ENCODE data around the gene RAB6B. TPM values are rescaled to one million over a fixed set of nuclear protein-coding genes. Genes with fewer than 3 reads are reported as not detected.

RAB6B gene
- total RNA-seq, result 1 to 10 TPM; 2.2 to 3.0 TPM
- polyA plus RNA-seq (2013, experiment 1 of 2), result 20.7 TPM
- 16.9 TPM for polyA plus RNA-seq (2013, experiment 2 of 2)
- long read RNA-seq, experiment 1, result 0 reads
- long read RNA-seq, experiment 2, result 0 reads
- long read RNA-seq, experiment 3, full-length matches to known transcripts, result 1 of 3 reads
- long read RNA-seq, experiment 3, partial matches to known transcripts, result 0 of 3 reads
- long read RNA-seq, experiment 3, other reads (novel, unspliced or antisense), result 2 of 3 reads
- long read RNA-seq, experiment 4, partial matches to known transcripts, result 0 of 1 reads
- long read RNA-seq, experiment 4, other reads (novel, unspliced or antisense), result 1 of 1 reads

- peaks cover 85% of the 10 kb centered on the region for H3K27me3 Mint-ChIP-seq (ENCODE audit: insufficient read depth)
- Histone ChIP-seq H3K27me3 (ENCODE audit: control insufficient read depth, insufficient read depth, low read length, poor library complexity, severe bottlenecking) (peaks cover 69% of the 10 kb centered on the region), H3K4me1 (ENCODE audit: control insufficient read depth, insufficient read depth, low read length) (no peaks in the 10 kb centered on the region), H3K9ac (ENCODE audit: extremely low read depth, low read length, poor library complexity, severe bottlenecking) (no peak within 1 kb of the TSS), H3K36me3 (ENCODE audit: control insufficient read depth, insufficient read depth, low read length) (no peaks in the 10 kb centered on the region), H3K9me3 (ENCODE audit: control insufficient read depth, low read length) (no peaks in the 10 kb centered on the region), H3K4me3 (ENCODE audit: low read length) (peak within 1 kb of the TSS; percentile 85), H3K27ac (ENCODE audit: low read depth, low read length) (peak within 1 kb of the TSS; percentile 34)
- H3K9me3 Mint-ChIP-seq, result no peaks in the 10 kb centered on the region
- H3K4me1 Mint-ChIP-seq, result no peaks in the 10 kb centered on the region
- H3K4me3 Mint-ChIP-seq, result peak within 1 kb of the TSS; percentile 66
- peak; percentile 83 for DNase-seq
- 0% methylated on average over 1 to 80 of the region's 80 CpGs for WGBS, 2 experiments (ENCODE audit: insufficient coverage in 1 of 2, insufficient read length in 1 of 2)
- no peak for TF ChIP-seq CTCF (conservative IDR thresholded peaks at IDR 0.05)
- no peaks in the 10 kb centered on the region for H3K36me3 Mint-ChIP-seq (ENCODE audit: low read depth)
- H3K27ac Mint-ChIP-seq, result no peak within 1 kb of the TSS
Observed at GRCh38 chr3:133895208-133896001, at the start of gene RAB6B. Gene RAB6B, minus strand, starts transcription at chr3:133895882. Its CDS starts 416 bp downstream, at chr3:133895466.

- H3K27ac Mint-ChIP-seq, result no peak overlapping the region
- H3K4me1 ChIP-seq (ENCODE audit: control insufficient read depth, insufficient read depth, low read length), result no peaks in the 10 kb centered on the region
- H3K27ac ChIP-seq (ENCODE audit: low read depth, low read length), result no peak overlapping the region
- no peaks in the 10 kb centered on the region for H3K4me1 Mint-ChIP-seq
- H3K36me3 ChIP-seq (ENCODE audit: control insufficient read depth, insufficient read depth, low read length), result peaks cover 58% of the 10 kb centered on the region
- 93 to 95% methylated on average over 7 to 13 of the region's 13 CpGs for WGBS, 2 experiments (ENCODE audit: insufficient coverage in 1 of 2, insufficient read length in 1 of 2)
- no peaks in the 10 kb centered on the region for H3K27me3 ChIP-seq (ENCODE audit: control insufficient read depth, insufficient read depth, low read length, poor library complexity, severe bottlenecking)
- no peaks in the 10 kb centered on the region for H3K27me3 Mint-ChIP-seq (ENCODE audit: insufficient read depth)
- peaks cover 71% of the 10 kb centered on the region for H3K36me3 Mint-ChIP-seq (ENCODE audit: low read depth)
- DNase-seq, result peak; percentile 37
- H3K4me3 Mint-ChIP-seq, result no peak overlapping the region
- no peaks in the 10 kb centered on the region for H3K9me3 ChIP-seq (ENCODE audit: control insufficient read depth, low read length)
- no peak for TF ChIP-seq CTCF (conservative IDR thresholded peaks at IDR 0.05)
- H3K4me3 ChIP-seq (ENCODE audit: low read length), result no peak overlapping the region
- H3K9ac ChIP-seq (ENCODE audit: extremely low read depth, low read length, poor library complexity, severe bottlenecking), result no peak overlapping the region
- no peaks in the 10 kb centered on the region for H3K9me3 Mint-ChIP-seq
Observed at GRCh38 chr3:133944641-133945380, 49.1 kb upstream of the RAB6B start.

- no peak overlapping the region for H3K27ac ChIP-seq (ENCODE audit: low read depth, low read length)
- WGBS, 2 experiments (ENCODE audit: insufficient coverage in 1 of 2, insufficient read length in 1 of 2), result 97% methylated on average over 2 of the region's 2 CpGs; no CpG with 5 or more reads in 1 of the 2 experiments
- Mint-ChIP-seq H3K4me1 (no peaks in the 10 kb centered on the region), H3K36me3 (ENCODE audit: low read depth) (peaks cover 71% of the 10 kb centered on the region), H3K27me3 (ENCODE audit: insufficient read depth) (no peaks in the 10 kb centered on the region), H3K9me3 (no peaks in the 10 kb centered on the region), H3K4me3 (no peak overlapping the region), H3K27ac (no peak overlapping the region)
- no peak for DNase-seq
- peaks cover 58% of the 10 kb centered on the region for H3K36me3 ChIP-seq (ENCODE audit: control insufficient read depth, insufficient read depth, low read length)
- H3K9ac ChIP-seq (ENCODE audit: extremely low read depth, low read length, poor library complexity, severe bottlenecking), result no peak overlapping the region
- H3K9me3 ChIP-seq (ENCODE audit: control insufficient read depth, low read length), result no peaks in the 10 kb centered on the region
- H3K4me1 ChIP-seq (ENCODE audit: control insufficient read depth, insufficient read depth, low read length), result no peaks in the 10 kb centered on the region
- no peak for TF ChIP-seq CTCF (conservative IDR thresholded peaks at IDR 0.05)
- no peak overlapping the region for H3K4me3 ChIP-seq (ENCODE audit: low read length)
- no peaks in the 10 kb centered on the region for H3K27me3 ChIP-seq (ENCODE audit: control insufficient read depth, insufficient read depth, low read length, poor library complexity, severe bottlenecking)
Observed at GRCh38 chr3:133944181-133944580, 48.5 kb upstream of the RAB6B start.

Data from endodermal cell (in vitro differentiated cells).